LNCAP (cell line): ENCODE data around the gene ARHGAP45.

Experiments used
- CTCF ChIP-seq: fragments of 450-650 bp; IDR thresholded peaks from 2 replicates; pipeline ENCODE4 v1.5.1; 2017; ENCODE audit warnings: mild to moderate bottlenecking

Gene ARHGAP45

DNA sequence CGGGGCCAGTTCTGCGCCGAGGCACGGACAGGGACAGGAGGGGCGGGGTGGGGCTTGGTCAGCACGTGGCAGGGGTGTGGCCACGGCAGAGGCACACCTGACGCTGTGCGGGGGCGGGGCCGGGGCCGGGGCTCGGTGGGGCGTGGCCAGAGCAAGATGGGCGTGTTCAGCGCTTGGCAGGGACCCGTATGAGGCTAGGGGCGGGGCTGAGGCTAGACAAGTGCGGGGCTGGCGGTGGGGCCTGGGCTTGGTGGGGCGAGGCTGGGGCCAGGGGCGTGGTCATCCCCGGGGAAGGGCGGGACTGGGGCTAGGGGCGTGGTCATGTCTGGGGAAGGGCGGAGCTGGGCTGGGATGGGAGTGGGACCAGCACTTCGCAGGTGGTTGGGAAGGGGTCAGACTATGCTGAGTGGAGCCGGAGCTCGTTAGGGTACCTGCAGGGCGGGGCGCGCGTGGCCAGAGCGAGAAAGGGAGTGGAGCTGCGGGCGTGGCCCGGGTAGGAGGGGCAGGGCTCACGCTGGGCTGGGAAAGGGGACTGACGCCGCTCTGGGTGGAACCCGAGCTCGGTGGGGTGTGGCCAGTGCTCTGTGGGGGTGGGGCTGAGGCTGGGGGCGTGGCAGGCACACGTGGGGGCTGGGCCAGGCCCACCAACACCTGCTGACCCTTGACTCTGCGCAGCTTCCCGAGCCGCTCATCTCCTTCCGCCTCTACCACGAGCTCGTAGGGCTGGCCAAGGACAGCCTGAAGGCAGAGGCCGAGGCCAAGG is 15.4 kb downstream of the ARHGAP45 start:
- TF ChIP-seq CTCF: no peak

- TF ChIP-seq CTCF: no peak
These were observed 16.2 kb downstream of the ARHGAP45 start for GRCh38 chr19:1082928-1083816.

- no peak for TF ChIP-seq CTCF
These were observed 17.3 kb downstream of the ARHGAP45 start for GRCh38 chr19:1084024-1084868.

- TF ChIP-seq CTCF: no peak
These were observed 18.2 kb downstream of the ARHGAP45 start for GRCh38 chr19:1085053-1085658.

DNA sequence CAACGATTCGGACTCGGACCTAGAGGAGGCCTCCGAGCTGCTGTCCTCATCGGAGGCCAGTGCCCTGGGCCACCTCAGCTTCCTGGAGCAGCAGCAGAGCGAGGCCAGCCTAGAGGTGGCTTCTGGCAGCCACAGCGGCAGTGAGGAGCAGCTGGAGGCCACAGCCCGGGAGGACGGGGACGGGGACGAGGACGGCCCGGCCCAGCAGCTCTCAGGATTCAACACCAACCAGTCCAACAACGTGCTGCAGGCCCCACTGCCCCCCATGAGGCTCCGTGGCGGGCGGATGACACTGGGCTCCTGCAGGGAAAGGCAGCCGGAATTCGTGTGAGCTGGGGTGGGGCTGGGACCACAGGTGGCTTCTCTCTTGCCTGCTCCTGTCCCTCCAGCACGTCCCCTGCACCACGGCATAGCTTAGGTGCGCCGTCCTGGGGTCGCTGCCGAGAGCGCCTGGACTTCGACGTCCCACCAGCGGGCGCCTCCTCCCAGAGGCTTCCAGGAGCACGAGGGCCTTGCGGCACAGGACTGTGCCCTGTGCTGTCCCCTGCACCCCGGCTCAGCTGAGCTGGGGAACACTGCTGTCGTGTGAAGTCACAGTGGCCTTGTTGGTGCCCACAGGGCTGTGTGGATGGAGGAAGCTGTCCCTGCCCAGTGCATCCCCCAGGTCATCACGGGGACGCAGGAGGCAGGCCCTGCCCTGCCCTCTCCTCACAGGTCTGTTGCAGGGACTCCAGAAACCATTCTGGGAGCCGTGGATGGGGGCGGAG is 18.9 kb downstream of the ARHGAP45 start:
- TF ChIP-seq CTCF: no peak

DNA sequence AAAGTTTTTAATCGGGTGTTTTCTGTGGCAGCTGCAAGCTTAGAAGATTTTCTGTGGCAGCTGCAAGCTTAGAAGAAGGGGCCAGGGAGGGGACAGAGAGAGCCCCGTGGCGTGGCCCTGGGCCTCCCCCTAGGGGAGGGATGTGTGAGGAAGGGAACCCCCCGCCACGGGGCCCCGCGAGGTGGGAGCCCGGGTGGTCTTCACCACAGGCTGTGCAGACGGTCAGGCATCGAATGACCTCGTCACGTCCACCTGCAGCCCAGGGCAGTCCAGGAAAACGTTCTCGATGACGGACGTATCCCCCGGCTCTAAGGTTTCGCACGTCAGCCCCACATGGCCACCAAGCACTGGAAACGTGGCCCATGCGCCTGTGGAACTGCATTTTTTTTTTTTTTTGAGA is 19.6 kb downstream of the ARHGAP45 start:
- no peak for TF ChIP-seq CTCF
